Raji (cell line): Measurements from ENCODE around the gene ROCK1.

Experiments used
- POLR2A ChIP-seq: IDR thresholded peaks from 2 replicates; pipeline ENCODE4 v1.6.1; 2011; ENCODE audit warnings: low read depth, low read length, control low read depth; ENCODE audit not compliant: insufficient read depth

Gene ROCK1

GRCh38 chr18:21071071-21071470, 40.5 kb downstream of the ROCK1 start:
- TF ChIP-seq POLR2A: no peak

DNA sequence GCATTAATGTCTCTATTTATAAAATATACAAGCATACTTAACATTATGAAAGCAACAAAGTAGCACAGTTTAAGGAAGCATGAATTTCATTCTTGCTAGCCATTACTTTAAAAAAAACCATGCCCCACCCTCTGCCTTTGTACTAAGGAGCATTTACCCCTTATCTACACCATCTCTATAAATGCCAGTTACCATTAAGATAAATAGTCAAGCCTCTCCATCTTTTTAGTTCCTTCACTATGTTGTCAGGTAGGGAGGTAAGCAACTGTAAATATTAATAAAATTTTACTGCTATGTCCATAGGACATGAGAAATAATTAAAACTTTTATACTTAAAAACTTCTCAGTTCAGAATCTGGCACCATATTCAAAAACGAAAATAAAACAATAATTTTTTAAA, 42.1 kb downstream of the ROCK1 start:
- no peak for TF ChIP-seq POLR2A

DNA sequence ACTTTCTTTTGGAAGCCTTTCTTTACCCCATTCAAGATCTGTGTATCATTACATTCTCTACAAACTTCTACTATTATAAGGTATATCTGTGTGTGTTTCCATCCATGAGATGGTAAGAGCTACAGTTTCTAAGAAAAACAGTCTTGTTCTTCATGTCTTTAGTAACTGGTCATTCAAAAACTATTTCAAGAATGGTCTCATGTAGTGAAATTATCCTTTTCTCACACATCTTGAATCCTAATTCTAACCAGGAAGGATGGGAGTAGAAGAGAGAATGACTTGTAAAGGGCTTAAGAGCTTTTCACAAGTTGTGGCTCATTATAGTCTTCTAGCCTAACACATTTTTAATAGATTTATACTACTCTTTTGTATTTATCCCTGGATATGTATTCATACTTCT, 47.3 kb downstream of the ROCK1 start:
- no peak for TF ChIP-seq POLR2A

DNA sequence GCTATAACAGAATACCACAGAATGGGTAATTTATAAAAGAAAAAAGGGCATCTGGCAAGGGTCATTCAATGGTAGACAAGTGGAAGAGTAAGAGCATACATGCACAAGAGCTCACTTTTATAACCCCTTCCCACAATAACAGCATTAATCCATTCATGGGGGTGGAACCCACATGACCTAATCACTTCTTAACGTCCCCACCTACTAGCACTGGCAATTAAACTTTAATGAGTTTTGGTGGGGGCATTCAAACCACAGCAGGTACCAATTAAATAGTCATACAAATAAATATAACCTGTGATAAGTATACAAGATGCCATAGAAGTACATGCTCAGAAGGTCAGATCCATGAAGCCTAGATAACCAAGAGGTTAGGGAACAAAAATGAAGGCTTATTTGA, 48.6 kb downstream of the ROCK1 start:
- TF ChIP-seq POLR2A: no peak

- TF ChIP-seq POLR2A: no peak
Observed at GRCh38 chr18:21057112-21057511, 54.5 kb downstream of the ROCK1 start.

DNA sequence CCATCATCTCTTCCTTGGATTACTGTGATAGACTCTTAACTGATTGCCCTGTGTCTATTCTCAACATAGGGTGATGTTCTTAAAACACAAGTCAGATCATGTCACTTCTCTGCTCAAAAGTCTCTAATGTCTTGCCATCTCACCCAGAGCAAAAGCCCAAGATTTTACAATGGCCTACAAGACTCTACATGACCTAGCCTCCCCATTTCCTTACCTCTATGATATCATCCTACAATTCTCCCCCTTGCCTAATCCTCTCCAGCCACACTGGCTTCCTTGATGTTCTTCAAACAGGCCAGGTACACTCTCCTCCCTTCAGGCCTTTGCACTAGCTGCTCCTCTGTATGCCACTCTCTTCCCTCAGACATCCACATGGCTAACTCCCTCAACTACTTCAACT, 55.1 kb downstream of the ROCK1 start:
- TF ChIP-seq POLR2A: no peak

GRCh38 chr18:21054252-21054821, 57.3 kb downstream of the ROCK1 start:
- no peak for TF ChIP-seq POLR2A

GRCh38 chr18:21053127-21053526, 58.5 kb downstream of the ROCK1 start:
- TF ChIP-seq POLR2A: no peak

DNA sequence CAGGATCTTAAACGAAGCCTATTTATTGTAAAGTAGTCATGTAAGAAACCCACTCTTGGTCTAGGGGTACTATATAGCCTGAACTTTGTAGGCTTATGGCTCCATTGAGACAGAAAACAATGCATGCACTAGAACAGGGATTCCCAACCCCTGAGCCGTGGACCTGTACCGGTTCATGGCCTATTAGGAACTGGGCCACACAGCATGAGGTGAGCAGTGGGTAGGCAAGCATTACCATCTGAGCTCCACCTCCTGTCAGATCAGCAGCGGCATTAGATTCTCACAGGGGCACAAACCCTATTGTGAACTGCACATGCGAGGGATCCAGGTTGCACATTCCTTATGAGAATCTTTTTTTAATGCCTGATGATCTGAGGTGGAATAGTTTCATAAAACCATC, 59.2 kb downstream of the ROCK1 start:
- no peak for TF ChIP-seq POLR2A

DNA sequence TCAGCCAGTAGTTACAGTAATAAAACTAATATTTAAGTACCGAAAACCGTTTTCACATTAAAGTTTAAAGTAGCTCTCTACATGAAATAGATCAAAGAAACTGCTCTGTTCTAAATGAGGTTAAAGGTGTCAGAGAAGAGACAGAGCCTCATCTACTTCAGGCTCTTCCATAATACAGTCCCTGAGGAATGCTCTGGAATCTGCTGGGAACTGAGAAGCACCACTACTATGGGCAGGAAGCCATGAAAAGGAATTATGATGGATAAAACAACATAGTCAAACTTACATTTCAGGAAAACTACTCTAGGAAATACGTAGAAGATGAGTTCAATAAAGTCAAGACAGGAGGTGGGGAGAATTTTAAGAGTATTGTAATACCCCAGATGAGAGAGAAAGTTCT, 60.0 kb downstream of the ROCK1 start:
- no peak for TF ChIP-seq POLR2A

DNA sequence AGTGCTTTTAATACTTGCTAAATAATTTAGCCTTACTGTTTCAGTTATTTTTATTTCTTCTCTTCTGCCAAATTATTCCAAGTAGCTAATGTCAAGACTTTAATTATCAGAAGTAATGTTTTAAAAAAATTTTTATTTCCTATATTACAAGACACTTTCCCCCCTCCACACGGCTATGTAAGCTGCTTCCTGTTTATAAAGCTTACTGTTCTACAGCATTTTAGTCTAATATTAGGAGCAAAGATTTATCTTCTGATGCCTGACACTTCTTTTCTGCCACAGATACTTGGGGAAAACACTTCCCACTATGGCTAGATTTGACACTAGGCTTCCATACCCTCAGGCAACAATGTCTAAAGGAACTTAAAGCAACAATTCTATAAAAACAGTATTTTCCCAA, 62.3 kb downstream of the ROCK1 start:
- no peak for TF ChIP-seq POLR2A

- TF ChIP-seq POLR2A: no peak
Observed at GRCh38 chr18:21047126-21047525, 64.5 kb downstream of the ROCK1 start.

- no peak for TF ChIP-seq POLR2A
Observed at GRCh38 chr18:21040466-21040865, 71.1 kb downstream of the ROCK1 start.

DNA sequence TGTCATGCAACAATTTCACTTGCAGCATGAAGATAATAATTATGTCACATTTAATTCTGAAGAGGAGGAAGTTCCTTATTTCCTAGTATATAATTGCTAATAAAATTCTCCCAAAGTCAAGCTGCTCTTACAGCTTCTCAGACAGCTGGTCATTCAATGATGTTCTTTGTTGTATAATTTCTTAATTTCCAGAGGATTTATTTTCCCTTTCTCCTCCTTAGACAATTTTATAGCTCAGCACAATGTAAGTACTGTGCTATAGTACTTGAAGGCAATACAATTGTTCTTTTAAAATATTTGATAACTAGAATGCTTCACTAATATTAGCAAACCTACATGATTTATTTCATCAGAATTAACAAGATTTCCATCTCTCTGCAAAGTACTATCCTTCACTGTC, 73.4 kb downstream of the ROCK1 start:
- TF ChIP-seq POLR2A: no peak

DNA sequence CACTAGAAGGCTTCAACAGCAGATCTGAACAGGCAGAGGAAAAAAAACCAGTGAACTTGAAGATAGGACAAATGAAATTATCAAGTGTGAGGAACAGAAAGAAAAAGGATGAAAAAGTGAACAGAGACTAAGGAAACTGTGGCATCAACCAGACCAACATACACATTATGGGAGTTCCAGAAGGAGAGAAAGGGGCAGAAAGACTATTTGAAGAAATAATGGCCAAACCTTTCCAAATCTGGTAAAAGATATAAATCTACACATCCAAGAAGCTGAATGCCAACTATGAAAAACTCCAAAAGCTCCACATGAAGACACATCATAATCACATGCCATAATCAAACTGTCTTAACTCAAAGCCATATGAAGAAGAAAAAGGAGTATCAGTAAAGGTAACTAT, 79.8 kb downstream of the ROCK1 start:
- no peak for TF ChIP-seq POLR2A

DNA sequence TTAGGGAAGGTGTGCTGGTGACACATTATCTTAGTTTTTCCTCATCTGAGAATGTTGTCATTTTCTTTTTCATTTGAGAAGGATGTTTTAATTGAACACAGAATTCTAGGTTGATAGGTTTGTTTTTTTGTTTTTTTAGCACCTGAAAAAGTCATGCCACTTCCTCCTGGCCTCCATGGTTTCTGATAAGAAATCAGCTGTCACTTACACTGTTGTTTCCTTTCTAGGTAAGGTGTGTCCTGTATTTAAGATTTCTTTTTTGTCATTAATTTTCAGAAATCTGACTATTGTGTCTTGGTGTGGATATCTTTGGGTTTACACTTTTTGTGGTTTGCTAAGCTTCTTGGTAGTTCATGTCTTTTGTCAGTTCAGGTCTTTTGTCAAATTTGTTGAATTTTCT, 99.3 kb downstream of the ROCK1 start:
- no peak for TF ChIP-seq POLR2A

DNA sequence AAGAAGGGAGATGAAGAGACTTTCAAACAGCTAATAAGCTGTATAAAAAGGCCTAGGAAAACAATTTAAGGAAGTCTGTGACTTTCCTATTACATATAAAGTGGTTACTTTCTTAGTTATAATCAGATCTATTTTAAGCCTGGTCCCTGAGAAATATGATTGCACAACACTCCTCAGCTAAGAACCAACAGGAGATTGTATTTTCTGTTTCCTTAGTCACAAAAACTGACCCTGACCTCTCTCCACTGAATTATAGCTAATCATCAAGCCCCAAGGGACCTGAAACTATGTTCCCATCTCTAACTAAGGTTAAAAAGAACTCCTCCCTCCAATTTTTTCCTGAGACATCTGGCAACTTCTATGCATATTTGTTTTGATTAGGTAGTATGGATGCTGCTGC, 106.9 kb downstream of the ROCK1 start:
- TF ChIP-seq POLR2A: no peak

DNA sequence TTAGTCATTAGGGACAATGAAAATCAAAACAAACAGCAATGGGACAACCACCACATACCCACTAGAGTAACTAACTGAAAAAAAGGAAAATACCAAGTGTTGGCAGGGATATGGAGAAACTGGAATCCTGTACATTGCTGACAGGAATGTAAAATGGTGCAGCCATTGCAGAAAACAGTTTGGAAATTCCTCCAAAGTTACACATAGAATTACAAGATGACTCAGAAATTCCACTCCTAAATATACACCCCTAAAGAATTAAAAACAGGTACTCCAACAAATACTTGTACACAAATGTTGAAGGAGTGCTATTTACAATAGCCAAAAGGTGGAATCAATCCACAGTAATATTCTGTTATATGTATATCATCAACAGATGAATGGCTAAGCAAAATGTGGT, 110.9 kb downstream of the ROCK1 start:
- no peak for TF ChIP-seq POLR2A
